ENCODE results near the gene STX2.

The STX2 gene

GRCh38 chr12:130831876-130832405, 7.1 kb downstream of the STX2 start:
- no peak for DNase-seq (ENCODE audit: low read depth, low spot score)

GRCh38 chr12:130831246-130831645, 7.8 kb downstream of the STX2 start:
- DNase-seq (ENCODE audit: low read depth, low spot score): no peak

- DNase-seq (ENCODE audit: low read depth, low spot score): no peak
Observed at GRCh38 chr12:130830246-130830551, 8.9 kb downstream of the STX2 start.

- no peak for DNase-seq (ENCODE audit: low read depth, low spot score)
Observed at GRCh38 chr12:130829391-130830245, 9.4 kb downstream of the STX2 start.

GRCh38 chr12:130828895-130829294, 10.2 kb downstream of the STX2 start:
- no peak for DNase-seq (ENCODE audit: low read depth, low spot score)

- DNase-seq (ENCODE audit: low read depth, low spot score): no peak
Observed at GRCh38 chr12:130827432-130827831, 11.6 kb downstream of the STX2 start.

GRCh38 chr12:130826151-130826801, 12.8 kb downstream of the STX2 start:
- DNase-seq (ENCODE audit: low read depth, low spot score): no peak

- no peak for DNase-seq (ENCODE audit: low read depth, low spot score)
Observed at GRCh38 chr12:130825771-130826150, 13.3 kb downstream of the STX2 start.

- DNase-seq (ENCODE audit: low read depth, low spot score): no peak
Observed at GRCh38 chr12:130819681-130820080, 19.4 kb downstream of the STX2 start.

GRCh38 chr12:130818635-130819576, 20.1 kb downstream of the STX2 start:
- no peak for DNase-seq (ENCODE audit: low read depth, low spot score)

GRCh38 chr12:130818272-130818634, 20.8 kb downstream of the STX2 start:
- no peak for DNase-seq (ENCODE audit: low read depth, low spot score)

- no peak for DNase-seq (ENCODE audit: low read depth, low spot score)
Observed at GRCh38 chr12:130817804-130818203, 21.2 kb downstream of the STX2 start.

- DNase-seq (ENCODE audit: low read depth, low spot score): no peak
Observed at GRCh38 chr12:130816097-130816496, 23.0 kb downstream of the STX2 start.

GRCh38 chr12:130815028-130815741, 23.9 kb downstream of the STX2 start:
- DNase-seq (ENCODE audit: low read depth, low spot score): no peak

- DNase-seq (ENCODE audit: low read depth, low spot score): no peak
Observed at GRCh38 chr12:130813949-130814348, 25.1 kb downstream of the STX2 start.

GRCh38 chr12:130813436-130813835, 25.6 kb downstream of the STX2 start:
- no peak for DNase-seq (ENCODE audit: low read depth, low spot score)

- no peak for DNase-seq (ENCODE audit: low read depth, low spot score)
Observed at GRCh38 chr12:130809791-130810190, 29.3 kb downstream of the STX2 start.

GRCh38 chr12:130807309-130807708, 31.7 kb downstream of the STX2 start:
- no peak for DNase-seq (ENCODE audit: low read depth, low spot score)

GRCh38 chr12:130806574-130806973, 32.5 kb downstream of the STX2 start:
- DNase-seq (ENCODE audit: low read depth, low spot score): no peak

- no peak for DNase-seq (ENCODE audit: low read depth, low spot score)
Observed at GRCh38 chr12:130805635-130806034, 33.4 kb downstream of the STX2 start.

- DNase-seq (ENCODE audit: low read depth, low spot score): no peak
Observed at GRCh38 chr12:130804216-130804615, 34.8 kb downstream of the STX2 start.
